ENCODE measurements around the gene PTPRM. TPM values are rescaled to one million over a fixed set of nuclear protein-coding genes. Genes with fewer than 3 reads are reported as not detected.

Gene PTPRM
- total RNA-seq, 1 experiment from 2014 or later, result 6.2 TPM

DNA sequence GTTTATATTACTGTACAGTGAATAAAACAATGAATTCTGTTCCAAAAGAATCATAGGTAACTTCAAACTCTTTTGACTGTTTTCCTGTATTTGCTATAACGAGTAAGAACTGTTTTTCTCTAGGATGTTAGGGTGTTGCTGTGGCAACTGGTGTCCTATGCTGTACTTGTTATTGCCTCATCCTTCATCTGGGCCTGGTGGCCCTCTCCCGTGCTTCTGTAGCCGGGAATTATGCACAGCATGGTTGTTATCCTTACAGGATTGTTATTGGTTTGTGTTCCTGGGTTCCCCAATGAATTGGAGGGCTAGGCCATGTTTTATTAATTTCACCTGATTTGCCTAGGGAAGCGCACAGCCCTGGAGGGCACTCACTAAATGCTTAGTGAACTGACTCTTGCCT, 279.2 kb downstream of the PTPRM start:
- H2BK5ac ChIP-seq (ENCODE audit: insufficient read length, low read length), result no peak overlapping the region
- H2BK20ac ChIP-seq (ENCODE audit: low read depth, low read length, poor library complexity, severe bottlenecking), result no peak overlapping the region
- H3K23ac ChIP-seq (ENCODE audit: insufficient read length, low read depth, low read length), result no peak overlapping the region
- no peak overlapping the region for H3K9ac ChIP-seq (ENCODE audit: extremely low read depth, insufficient read length, low read length)
- H2BK12ac ChIP-seq (ENCODE audit: insufficient read length, low read depth, low read length), result no peak overlapping the region
- H4K5ac ChIP-seq (ENCODE audit: insufficient read length, low read depth, low read length), result no peak overlapping the region
- H3K18ac ChIP-seq (ENCODE audit: insufficient read length, low read depth, low read length), result no peak overlapping the region
- Mint-ChIP-seq H3K9me3 (peaks cover 16 to 23% of the 10 kb centered on the region in 2 experiments), H3K4me3 (no peak overlapping the region), H3K27ac (no peak overlapping the region), H3K27me3 (ENCODE audit: low read depth) (no peaks in the 10 kb centered on the region; the same call in none of the 2 replicates), H3K4me1 (no peaks in the 10 kb centered on the region; a peak in 1 of 4 replicates), H3K36me3 (ENCODE audit: insufficient read depth in 1 of 3, low read depth in 3 of 3) (peaks cover 0 to 18% (median 11%) of the 10 kb centered on the region in 3 experiments; a peak in 6 of 7 replicates)
- no peak overlapping the region for H3T11ph ChIP-seq (ENCODE audit: low read length)
- TF ChIP-seq, protein P1, sequence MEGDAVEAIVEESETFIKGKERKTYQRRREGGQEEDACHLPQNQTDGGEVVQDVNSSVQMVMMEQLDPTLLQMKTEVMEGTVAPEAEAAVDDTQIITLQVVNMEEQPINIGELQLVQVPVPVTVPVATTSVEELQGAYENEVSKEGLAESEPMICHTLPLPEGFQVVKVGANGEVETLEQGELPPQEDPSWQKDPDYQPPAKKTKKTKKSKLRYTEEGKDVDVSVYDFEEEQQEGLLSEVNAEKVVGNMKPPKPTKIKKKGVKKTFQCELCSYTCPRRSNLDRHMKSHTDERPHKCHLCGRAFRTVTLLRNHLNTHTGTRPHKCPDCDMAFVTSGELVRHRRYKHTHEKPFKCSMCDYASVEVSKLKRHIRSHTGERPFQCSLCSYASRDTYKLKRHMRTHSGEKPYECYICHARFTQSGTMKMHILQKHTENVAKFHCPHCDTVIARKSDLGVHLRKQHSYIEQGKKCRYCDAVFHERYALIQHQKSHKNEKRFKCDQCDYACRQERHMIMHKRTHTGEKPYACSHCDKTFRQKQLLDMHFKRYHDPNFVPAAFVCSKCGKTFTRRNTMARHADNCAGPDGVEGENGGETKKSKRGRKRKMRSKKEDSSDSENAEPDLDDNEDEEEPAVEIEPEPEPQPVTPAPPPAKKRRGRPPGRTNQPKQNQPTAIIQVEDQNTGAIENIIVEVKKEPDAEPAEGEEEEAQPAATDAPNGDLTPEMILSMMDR (conservative IDR thresholded peaks at IDR 0.05), result no peak
- peaks cover 12% of the 10 kb centered on the region for H3K9me3 ChIP-seq (ENCODE audit: control insufficient read depth, low read depth, low read length)
- H4K91ac ChIP-seq (ENCODE audit: insufficient read length, low read depth, low read length), result no peak overlapping the region
- no CpG with 5 or more reads among the region's 4 CpGs for WGBS (ENCODE audit: extremely low coverage, insufficient read length, low lambda C conversion rate)
- no peaks in the 10 kb centered on the region for H3K79me1 ChIP-seq (ENCODE audit: insufficient read depth, low read depth, low read length, poor library complexity, severe bottlenecking)
- no peak overlapping the region for H2AFZ ChIP-seq (ENCODE audit: low read length)
- H3K4me1 ChIP-seq (ENCODE audit: insufficient read depth, low read length), result no peaks in the 10 kb centered on the region
- H4K20me1 ChIP-seq (ENCODE audit: control insufficient read depth, insufficient read depth, insufficient read length), result no peaks in the 10 kb centered on the region
- no peaks in the 10 kb centered on the region for H3K27me3 ChIP-seq (ENCODE audit: insufficient read depth, low read length)
- no peak overlapping the region for H2BK15ac ChIP-seq (ENCODE audit: low read depth, low read length)
- H3K23me2 ChIP-seq (ENCODE audit: insufficient read length, low read depth, low read length, poor library complexity, severe bottlenecking), result no peaks in the 10 kb centered on the region
- DNase-seq, result no peak
- H3K27ac ChIP-seq (ENCODE audit: insufficient read length, low read depth, low read length), result no peak overlapping the region
- no peak overlapping the region for H2AK5ac ChIP-seq (ENCODE audit: insufficient read length, low read length)
- no peaks in the 10 kb centered on the region for H3K79me2 ChIP-seq (ENCODE audit: insufficient read depth, low read length)
- H3K4me2 ChIP-seq (ENCODE audit: insufficient read depth, insufficient read length, low read length), result no peak overlapping the region
- H3K56ac ChIP-seq (ENCODE audit: insufficient read length, low read depth, low read length), result no peak overlapping the region
- no peak overlapping the region for H2BK120ac ChIP-seq (ENCODE audit: low read depth, low read length, poor library complexity, severe bottlenecking)
- H3K14ac ChIP-seq (ENCODE audit: insufficient read depth, low read length), result no peak overlapping the region
- no peak overlapping the region for H3K4ac ChIP-seq (ENCODE audit: low read depth, low read length)
- no peak overlapping the region for H4K8ac ChIP-seq (replicated peaks; ENCODE audit: insufficient read length, low read depth, low read length)
